ENCODE results near the gene TUBGCP6.

DNA sequence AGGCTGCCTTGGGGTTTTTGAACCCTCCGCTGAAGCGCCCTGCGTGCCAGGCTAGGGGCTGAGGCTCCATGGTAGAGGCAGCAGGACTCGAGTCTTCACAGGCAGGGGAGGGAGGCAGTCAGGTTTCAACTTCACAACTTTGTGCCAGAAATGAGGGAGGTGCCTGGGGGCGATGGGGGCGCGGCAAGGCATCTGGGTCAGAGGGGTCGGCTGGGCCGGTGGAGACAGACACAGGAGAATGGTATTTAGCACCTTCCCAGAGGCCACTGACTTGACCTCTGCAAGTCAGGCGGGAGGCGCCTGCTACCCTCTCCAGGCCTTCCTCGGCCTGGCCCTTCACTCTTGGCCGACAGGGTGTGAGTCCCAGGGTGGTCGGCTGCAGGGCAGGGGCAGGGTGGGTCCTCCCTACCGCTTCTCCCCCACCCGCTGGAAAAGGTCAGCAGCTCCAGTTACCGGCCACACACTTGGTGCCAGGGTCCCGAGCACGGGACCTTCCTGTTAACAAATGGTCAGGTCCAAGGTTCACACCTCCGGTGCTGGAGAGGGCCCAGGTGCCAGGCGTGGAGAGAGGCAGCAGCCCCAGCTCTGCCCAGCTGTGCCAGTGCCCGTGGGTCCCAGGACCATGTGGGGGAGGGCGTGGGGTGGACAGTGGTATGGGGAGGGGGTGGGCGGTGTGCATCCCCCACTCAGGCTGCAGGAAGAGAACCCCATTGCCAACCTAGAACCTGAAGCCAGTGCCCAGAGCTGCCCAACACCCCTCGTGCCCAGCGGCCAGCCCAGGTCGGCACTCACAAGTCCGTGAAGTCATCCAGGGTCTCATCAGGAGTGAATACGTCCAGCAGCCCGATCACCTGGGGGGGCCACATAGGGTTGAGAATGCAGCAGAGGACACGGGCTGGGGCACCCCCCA lies 12.9 kb upstream of the TUBGCP6 start:
- TF ChIP-seq GATA2 (IDR thresholded peaks at IDR 0.05; ENCODE audit: low read depth, low read length) (no peak), GATA3 (IDR thresholded peaks at IDR 0.05; ENCODE audit: low read depth, low read length) (no peak)
